T-helper 2 cell treated with Interferon-gamma antibody and Interleukin-4, amounts not matched to agents 100 ng/mL and 5 ng/mL, for 36 hours (primary cell): Measurements from ENCODE around the gene CRYL1. TPM values are rescaled to one million over a fixed set of nuclear protein-coding genes. Genes with fewer than 3 reads are reported as not detected.

Source experiments
- total RNA-seq: library from RNA; stranded (reverse); gene quantifications from 2 replicates; pipeline ENCODE4 v1.2.3, GENCODE V29; 2022

CRYL1 gene
- total RNA-seq, 1 donor from 2014 or later = 11.8 TPM

Other genes starting within 250 kb of the CRYL1 start
- 4.8 and 5.7 TPM in 2 replicates for gene IFT88, start 41.3 kb upstream of the CRYL1 start, total RNA-seq
- 0.09 and 0.18 TPM in 2 replicates for gene IL17D, start 177.8 kb upstream of the CRYL1 start, total RNA-seq
- 8.1 and 9.9 TPM in 2 replicates for gene EEF1AKMT1, start 248.1 kb upstream of the CRYL1 start, total RNA-seq